CD14-positive monocyte (primary cell): Measurements from ENCODE around the gene DPM2. TPM values are rescaled to one million over a fixed set of nuclear protein-coding genes. Genes with fewer than 3 reads are reported as not detected.
A peak's percentile ranks its signal among the peaks of the same experiment; 100 is the strongest.

Experiments used
- DNase-seq, 3 donors: peaks; one replicate each; pipeline ENCODE4 v3.0.0-alpha.2; 2011 to 2022
- H2AFZ ChIP-seq: 2 replicates; pipeline ENCODE4 v1.6.0; 2012; ENCODE audit warnings: mild to moderate bottlenecking, low read depth, low read length, inconsistent platforms; ENCODE audit not compliant: insufficient read depth, poor library complexity, severe bottlenecking
- H3K27ac ChIP-seq, 2 donors: 1 replicate in 1 of 2; 2 replicates in 1 of 2; pipeline ENCODE4 v1.5.1; 2012 to 2013; ENCODE audit warnings: low read length in 2 of 2, control low read depth in 1 of 2, inconsistent platforms in 1 of 2, low read depth in 1 of 2, mild to moderate bottlenecking in 1 of 2
- H3K27me3 ChIP-seq, 2 donors: one replicate each; pipeline versions ENCODE4 v1.6.0 to v1.6.1; 2011 to 2013; ENCODE audit warnings: low read length in 2 of 2; ENCODE audit not compliant: control insufficient read depth in 2 of 2, insufficient read depth in 2 of 2
- H3K36me3 ChIP-seq, 2 donors: replicated peaks in 1 of 2; 1 replicate in 1 of 2; 2 replicates in 1 of 2; pipeline versions ENCODE4 v1.5.1 to v1.6.1; 2012 to 2013; ENCODE audit warnings: low read length in 2 of 2, control low read depth in 1 of 2, inconsistent platforms in 1 of 2, mild to moderate bottlenecking in 1 of 2; ENCODE audit not compliant: insufficient read depth in 2 of 2, control insufficient read depth in 1 of 2
- H3K4me1 ChIP-seq, 2 donors: 1 replicate in 1 of 2; 2 replicates in 1 of 2; pipeline versions ENCODE4 v1.5.1 to v1.6.1; 2012 to 2013; ENCODE audit warnings: low read length in 2 of 2, control low read depth in 1 of 2, inconsistent platforms in 1 of 2, mild to moderate bottlenecking in 1 of 2, moderate library complexity in 1 of 2; ENCODE audit not compliant: insufficient read depth in 2 of 2, control insufficient read depth in 1 of 2
- H3K4me2 ChIP-seq: replicated peaks from 2 replicates; pipeline ENCODE3; 2012; ENCODE audit warnings: low read length, moderate library complexity, mild to moderate bottlenecking; ENCODE audit not compliant: poor library complexity, severe bottlenecking; ENCODE audit errors: extremely low read depth
- H3K4me3 ChIP-seq, 3 experiments: fragments of 200-600 bp in 1 of 3; sonication (generic) in 1 of 3; replicated peaks in 1 of 3; 1 replicate in 2 of 3; 2 replicates in 1 of 3; pipeline ENCODE4 v1.5.1; 2011 to 2013; ENCODE audit warnings: low read length in 3 of 3, mild to moderate bottlenecking in 3 of 3, control low read depth in 2 of 3, low read depth in 2 of 3, inconsistent platforms in 1 of 3, moderate library complexity in 1 of 3
- H3K79me2 ChIP-seq: 2 replicates; pipeline ENCODE4 v1.6.0; 2012; ENCODE audit warnings: mild to moderate bottlenecking, control low read depth, inconsistent platforms, low read length, moderate library complexity; ENCODE audit not compliant: insufficient read depth
- H3K9ac ChIP-seq: 2 replicates; pipeline ENCODE4 v1.6.0; 2017; ENCODE audit warnings: low read length, mild to moderate bottlenecking; ENCODE audit not compliant: insufficient read depth, poor library complexity, severe bottlenecking
- H3K9me3 ChIP-seq, 2 donors: replicated peaks in 1 of 2; 1 replicate in 1 of 2; 2 replicates in 1 of 2; pipeline versions ENCODE4 v1.5.1 to v1.6.1; 2012 to 2013; ENCODE audit warnings: low read length in 2 of 2, control low read depth in 1 of 2; ENCODE audit not compliant: control insufficient read depth in 1 of 2, insufficient read depth in 1 of 2
- H4K20me1 ChIP-seq: 2 replicates; pipeline ENCODE4 v1.6.0; 2012; ENCODE audit warnings: mild to moderate bottlenecking, low read length, control low read depth, moderate library complexity; ENCODE audit not compliant: insufficient read depth
- H3K27ac Mint-ChIP-seq, 7 donors: one replicate each; pipeline ENCODE4 v1.8.0; 2020; ENCODE audit warnings: mild to moderate bottlenecking in 7 of 7, mixed read lengths in 7 of 7, moderate library complexity in 6 of 7, inconsistent platforms in 2 of 7
- H3K27me3 Mint-ChIP-seq, 3 donors: one replicate each; pipeline ENCODE4 v1.8.0; 2021 to 2022; ENCODE audit warnings: low read depth in 3 of 3, mild to moderate bottlenecking in 3 of 3, mixed read lengths in 3 of 3, moderate library complexity in 3 of 3, inconsistent platforms in 1 of 3
- H3K36me3 Mint-ChIP-seq, 2 donors: one replicate each; pipeline ENCODE4 v1.8.0; 2020; ENCODE audit warnings: mixed read lengths in 2 of 2, inconsistent platforms in 1 of 2, mild to moderate bottlenecking in 1 of 2
- H3K4me1 Mint-ChIP-seq: one replicate; pipeline ENCODE4 v1.8.0; 2020; ENCODE audit warnings: mild to moderate bottlenecking, mixed read lengths
- H3K4me3 Mint-ChIP-seq, 2 donors: one replicate each; pipeline ENCODE4 v1.8.0; 2020; ENCODE audit warnings: mild to moderate bottlenecking in 2 of 2, mixed read lengths in 2 of 2, moderate library complexity in 1 of 2
- H3K9me3 Mint-ChIP-seq, 7 donors: one replicate each; pipeline ENCODE4 v1.8.0; 2020 to 2022; ENCODE audit warnings: mixed read lengths in 7 of 7, mild to moderate bottlenecking in 6 of 7, moderate library complexity in 6 of 7, inconsistent platforms in 2 of 7
- CTCF ChIP-seq: fragments of 200-600 bp; IDR thresholded peaks from one replicate; pipeline ENCODE4 v1.8.0; 2022; ENCODE audit warnings: antibody characterized with exemption, mild to moderate bottlenecking
- WGBS: methylation state at CpG from one replicate; pipeline ENCODE4 v1.1.5; 2013; ENCODE audit warnings: missing lambda C conversion rate; ENCODE audit not compliant: insufficient coverage; 5-methylcytosine and 5-hydroxymethylcytosine counted together
- intact Hi-C, 2 donors: fragments of 100-400 bp; cut with micrococcal nuclease; formaldehyde crosslinking; loops; one replicate each; pipeline versions ENCODE4 v1.15.0 to v1.15.1; 2023
- polyA plus RNA-seq, 3 donors: library from polyadenylated mRNA; depleted of rRNA in 1 of 3; unstranded in 2 of 3; stranded (reverse) in 1 of 3; fragments of 300-500 nt in 2 of 3; fragments of >200 nt in 1 of 3; fragmentation: Illumina TruSeq in 2 of 3; gene quantifications; 1 replicate in 2 of 3; 2 replicates in 1 of 3; pipeline ENCODE4 v1.2.3, GENCODE V29; 2012 to 2021

Gene DPM2
- polyA plus RNA-seq, 3 donors: 22.4 to 28.7 (median 25.4) TPM

DNA sequence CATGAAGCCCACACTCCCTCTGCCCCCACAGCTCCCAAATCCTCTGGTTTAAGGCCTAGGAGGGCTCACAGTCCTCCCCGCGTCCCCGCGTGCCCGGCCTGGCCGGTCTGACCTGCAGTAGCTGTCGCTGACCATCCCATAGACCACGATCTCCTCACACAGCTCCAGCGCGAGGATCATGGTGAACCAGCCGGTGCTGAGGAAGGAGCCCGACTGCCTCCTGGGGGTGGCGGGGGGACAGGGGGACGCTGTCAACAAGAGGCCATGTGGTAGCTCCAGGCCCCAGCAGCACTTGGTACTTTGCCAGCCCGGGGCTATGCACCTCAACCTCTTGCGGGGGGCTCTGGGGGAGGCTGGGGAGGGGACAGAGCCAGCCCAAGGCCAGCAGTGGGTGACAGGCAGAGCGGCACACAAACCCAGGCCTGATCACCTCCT, 27.8 kb downstream of the DPM2 start:
- peaks cover 35% of the 10 kb centered on the region in 2 donors for H3K36me3 Mint-ChIP-seq
- no peak overlapping the region for H3K4me2 ChIP-seq
- intact Hi-C loops: no loop called here
- peaks cover 12 to 38% of the 10 kb centered on the region in 2 donors for H3K36me3 ChIP-seq
- peak overlapping the region in 1 of 2 donors; percentile 27 for H3K4me3 Mint-ChIP-seq
- peaks cover 0 to 1% (median 0%) of the 10 kb centered on the region in 7 donors for H3K9me3 Mint-ChIP-seq
- no peaks in the 10 kb centered on the region for H3K9me3 ChIP-seq
- no peaks in the 10 kb centered on the region for H3K27me3 ChIP-seq
- H3K27me3 Mint-ChIP-seq: peaks cover 0 to 3% (median 0%) of the 10 kb centered on the region in 3 donors
- no peaks in the 10 kb centered on the region for H3K79me2 ChIP-seq
- H3K27ac Mint-ChIP-seq: peak overlapping the region in 1 of 7 donors; percentile 65
- no peak overlapping the region for H3K4me3 ChIP-seq
- no peak overlapping the region for H3K9ac ChIP-seq
- H3K4me1 ChIP-seq: peaks cover 25 to 27% of the 10 kb centered on the region in 2 donors
- peak in 1 of 3 donors; percentile 3 for DNase-seq
- H3K4me1 Mint-ChIP-seq: peaks cover 31% of the 10 kb centered on the region
- TF ChIP-seq CTCF: no peak
- H2AFZ ChIP-seq: no peak overlapping the region
- no peak overlapping the region for H3K27ac ChIP-seq
- 91% methylated on average over 13 of the region's 17 CpGs for WGBS
- H4K20me1 ChIP-seq: no peaks in the 10 kb centered on the region

DNA sequence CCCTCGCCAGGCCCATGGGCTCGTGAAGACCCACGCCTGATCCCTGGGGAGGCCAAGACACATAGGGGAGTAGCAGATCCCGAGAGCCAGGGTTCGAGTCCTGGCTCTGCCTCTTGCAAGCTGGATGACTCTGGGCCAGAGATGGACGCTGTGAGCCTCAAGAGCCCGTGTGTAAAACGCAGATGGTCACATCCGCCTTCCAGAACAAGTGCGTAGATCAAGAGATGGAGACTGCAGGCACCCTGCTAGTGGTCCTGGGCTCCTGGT, 29.1 kb downstream of the DPM2 start:
- Histone ChIP-seq H3K27ac (no peak overlapping the region), H3K79me2 (no peaks in the 10 kb centered on the region), H3K4me1 (peaks cover 37 to 39% of the 10 kb centered on the region in 2 donors), H3K36me3 (peaks cover 12 to 38% of the 10 kb centered on the region in 2 donors), H2AFZ (no peak overlapping the region), H3K4me2 (no peak overlapping the region), H4K20me1 (no peaks in the 10 kb centered on the region), H3K27me3 (no peaks in the 10 kb centered on the region), H3K9me3 (no peaks in the 10 kb centered on the region), H3K4me3 (no peak overlapping the region), H3K9ac (no peak overlapping the region)
- 97% methylated on average over 10 of the region's 10 CpGs for WGBS
- peaks cover 0 to 1% (median 0%) of the 10 kb centered on the region in 7 donors for H3K9me3 Mint-ChIP-seq
- H3K36me3 Mint-ChIP-seq: peaks cover 28 to 32% of the 10 kb centered on the region in 2 donors
- H3K4me1 Mint-ChIP-seq: peaks cover 41% of the 10 kb centered on the region
- H3K27me3 Mint-ChIP-seq: no peaks in the 10 kb centered on the region
- H3K27ac Mint-ChIP-seq: peak overlapping the region in 1 of 7 donors; percentile 22
- DNase-seq: peak in 1 of 3 donors; percentile 3
- TF ChIP-seq CTCF: no peak
- intact Hi-C loops: no loop called here
- H3K4me3 Mint-ChIP-seq: no peak overlapping the region
